HepG2 (cell line): ENCODE data around the gene SHC1. TPM values are rescaled to one million over a fixed set of nuclear protein-coding genes. Genes with fewer than 3 reads are reported as not detected.
A peak's percentile ranks its signal among the peaks of the same experiment; 100 is the strongest.

Experiments
- AGO1 ChIP-seq: fragments of 200-400 bp; formaldehyde crosslinking; IDR thresholded peaks from 2 replicates; pipeline ENCODE4 v1.6.1; 2017; ENCODE audit warnings: mild to moderate bottlenecking, low read depth, low read length, moderate library complexity; ENCODE audit not compliant: poor library complexity, severe bottlenecking
- CCAR2 ChIP-seq: fragments of 200-400 bp; formaldehyde crosslinking; optimal IDR thresholded peaks from 2 replicates; pipeline ENCODE3; 2018; ENCODE audit warnings: low read depth, mild to moderate bottlenecking, low read length, moderate library complexity
- E2F5 ChIP-seq: sonication (generic); formaldehyde crosslinking; conservative IDR thresholded peaks from 2 replicates; pipeline ENCODE4 v1.4.0; 2020; ENCODE audit warnings: missing genetic modification reagents
- FOXK1 ChIP-seq: sonication (generic); formaldehyde crosslinking; IDR thresholded peaks from 2 replicates; pipeline ENCODE4 v1.4.0; 2020; ENCODE audit warnings: low read depth, missing genetic modification reagents, borderline replicate concordance
- GFI1 ChIP-seq: sonication (generic); formaldehyde crosslinking; IDR thresholded peaks from 2 replicates; pipeline ENCODE4 v1.5.0; 2020; ENCODE audit warnings: missing genetic modification reagents, mild to moderate bottlenecking, borderline replicate concordance
- HMGA1 ChIP-seq: sonication (generic); formaldehyde crosslinking; conservative IDR thresholded peaks from 2 replicates; pipeline ENCODE4 v1.4.0; 2020; ENCODE audit warnings: missing genetic modification reagents
- HNRNPH1 ChIP-seq: fragments of 200-400 bp; formaldehyde crosslinking; optimal IDR thresholded peaks from 2 replicates; pipeline ENCODE3; 2017; ENCODE audit warnings: mild to moderate bottlenecking, low read depth, low read length
- MXD1 ChIP-seq: sonication (generic); formaldehyde crosslinking; IDR thresholded peaks from 2 replicates; pipeline ENCODE4 v1.4.0; 2020; ENCODE audit warnings: mild to moderate bottlenecking, missing genetic modification reagents
- PAX8 ChIP-seq: sonication (generic); formaldehyde crosslinking; IDR thresholded peaks from 2 replicates; pipeline ENCODE4 v1.8.0; 2022; ENCODE audit warnings: mild to moderate bottlenecking, missing genetic modification reagents, borderline replicate concordance
- PRDM15 ChIP-seq: sonication (generic); formaldehyde crosslinking; IDR thresholded peaks from 2 replicates; pipeline ENCODE4 v1.4.0; 2020; ENCODE audit warnings: missing genetic modification reagents
- RXRB ChIP-seq: IDR thresholded peaks from 2 replicates; pipeline ENCODE4 v1.6.1; 2016; ENCODE audit warnings: borderline replicate concordance, missing genetic modification reagents, missing compliant biosample characterization
- SUZ12 ChIP-seq: fragments of 150-350 bp; IDR thresholded peaks from 2 replicates; pipeline ENCODE4 v1.6.1; 2014; ENCODE audit warnings: low read depth, low read length
- TBX3 ChIP-seq: fragments of 450-650 bp; IDR thresholded peaks from 2 replicates; pipeline ENCODE4 v1.6.1; 2017; ENCODE audit warnings: antibody characterized with exemption, mild to moderate bottlenecking, inconsistent platforms, borderline replicate concordance
- ZMYM2 ChIP-seq: sonication (generic); formaldehyde crosslinking; IDR thresholded peaks from 2 replicates; pipeline ENCODE4 v1.8.0; 2022; ENCODE audit warnings: mild to moderate bottlenecking, missing genetic modification reagents
- ZNF225 ChIP-seq: sonication (generic); formaldehyde crosslinking; IDR thresholded peaks from 2 replicates; pipeline ENCODE4 v1.4.0; 2020; ENCODE audit warnings: mild to moderate bottlenecking, missing genetic modification reagents
- ZNF567 ChIP-seq: sonication (generic); formaldehyde crosslinking; IDR thresholded peaks from 2 replicates; pipeline ENCODE4 v1.8.1; 2023; ENCODE audit warnings: mild to moderate bottlenecking, missing genetic modification reagents, borderline replicate concordance
- ZNF674 ChIP-seq: sonication (generic); formaldehyde crosslinking; IDR thresholded peaks from 2 replicates; pipeline ENCODE4 v1.5.0; 2020; ENCODE audit warnings: low read depth, mild to moderate bottlenecking, missing genetic modification reagents
- ZNF687 ChIP-seq: sonication (generic); formaldehyde crosslinking; IDR thresholded peaks from 2 replicates; pipeline ENCODE4 v1.5.1; 2020; ENCODE audit warnings: mild to moderate bottlenecking, missing genetic modification reagents, moderate library complexity
- ZNF724P ChIP-seq: sonication (generic); formaldehyde crosslinking; IDR thresholded peaks from 2 replicates; pipeline ENCODE4 v1.8.0; 2022; ENCODE audit warnings: missing genetic modification reagents, borderline replicate concordance
- ZNF883 ChIP-seq: sonication (generic); formaldehyde crosslinking; IDR thresholded peaks from 2 replicates; pipeline ENCODE4 v1.5.1; 2020; ENCODE audit warnings: mild to moderate bottlenecking, missing genetic modification reagents; ENCODE audit errors: not compliant biosample characterization
- polyA plus RNA-seq, 8 experiments: library from polyadenylated mRNA; depleted of rRNA in 3 of 8; stranded (reverse) in 7 of 8; unstranded in 1 of 8; fragments of >200 nt; fragmentation: Illumina TruSeq in 4 of 8; extraction: Trizol in 4 of 8; gene quantifications; 2 replicates each; pipeline versions ENCODE4 v1.2.1 to v1.2.3, GENCODE V29; 2011 to 2016; ENCODE audit warnings: low read depth in 4 of 8, missing spikeins in 1 of 8, mixed read lengths in 1 of 8; ENCODE audit not compliant: insufficient read depth in 1 of 8
- total RNA-seq, 5 experiments: library from RNA; depleted of rRNA; stranded (reverse); fragments of >200 nt; fragmentation: Illumina TruSeq; extraction: Trizol; gene quantifications; 2 replicates each; pipeline ENCODE4 v1.2.3, GENCODE V29; 2016; ENCODE audit warnings: low read depth in 1 of 5

Gene SHC1
- total and polyA plus RNA-seq, 2 of the 13 experiments (the other 11 are each of a cell fraction or from before 2014, with no cell fraction given): 52.0 to 137 TPM

DNA sequence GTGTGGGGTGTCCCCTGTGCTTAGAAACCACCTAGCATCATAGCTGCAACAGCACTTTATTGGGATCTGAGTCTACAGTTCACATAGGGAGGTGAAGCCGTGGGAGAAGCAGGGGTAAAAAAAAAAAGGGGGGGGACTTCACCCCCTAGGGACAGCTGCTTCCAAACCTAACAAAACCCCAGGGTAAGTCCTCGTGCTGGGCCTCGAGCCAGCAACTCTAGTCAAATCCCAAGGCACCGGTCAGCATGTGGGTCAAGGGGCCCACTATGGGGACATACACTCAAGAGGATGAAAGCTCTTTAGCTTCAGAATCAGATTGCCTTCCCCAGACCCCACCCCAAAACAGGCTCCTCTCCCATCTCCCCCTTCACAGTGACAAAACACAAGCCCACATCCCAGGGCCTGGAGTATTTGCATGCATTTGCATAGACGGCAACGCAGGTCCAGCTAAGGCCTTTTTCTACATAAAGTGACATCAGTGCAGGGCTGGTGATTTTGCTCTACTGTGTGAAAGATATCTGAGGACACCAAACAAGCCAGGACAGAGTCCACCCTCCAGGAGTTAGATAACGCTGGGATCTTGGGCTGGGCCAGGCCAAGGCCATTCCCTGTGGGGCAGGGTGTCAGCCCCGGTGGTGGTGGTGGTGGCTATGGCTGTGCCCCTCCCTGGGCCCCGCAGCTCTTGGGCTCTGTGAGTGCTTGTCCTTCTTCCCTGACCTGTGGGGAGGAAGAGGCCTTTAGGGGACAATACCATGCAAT, 26.0 kb downstream of the SHC1 start (continued):
- TF ChIP-seq ZMYM2 (CRISPR knock-in tag) (peak; percentile 45; the same call in 1 of the 2 replicates), CCAR2 (no peak), MXD1 (CRISPR knock-in tag) (no peak), HMGA1 (CRISPR knock-in tag) (no peak), PAX8 (no peak), E2F5 (CRISPR knock-in tag) (no peak), TBX3 (no peak), PRDM15 (CRISPR knock-in tag) (peak; percentile 93), FOXK1 (peak; percentile 37; the same call in 1 of the 2 replicates), ZNF687 (peak; percentile 93), ZNF567 (no peak), GFI1 (CRISPR knock-in tag) (peak; percentile 68), SUZ12 (no peak), ZNF724P (CRISPR knock-in tag) (0 out of 2 replicates have a peak, but pooled peaks have one; percentile 23), ZNF225 (CRISPR knock-in tag) (no peak), HNRNPH1 (no peak), AGO1 (no peak), RXRB (CRISPR knock-in tag) (peak; percentile 98), ZNF674 (CRISPR knock-in tag) (no peak), ZNF883 (CRISPR knock-in tag) (no peak)
